GM12801 (cell line): ENCODE measurements around the gene RHBDF2.

Source experiments
- TF ChIP-seq, protein P1 (sequence below): IDR thresholded peaks from one replicate; pipeline ENCODE4 v1.5.1; 2011; ENCODE audit warnings: control low read depth; ENCODE audit not compliant: insufficient read length; ENCODE audit errors: extremely low read depth

Gene RHBDF2

GRCh38 chr17:76478730-76479514 is 22.3 kb downstream of the RHBDF2 start:
- TF ChIP-seq, protein P1, sequence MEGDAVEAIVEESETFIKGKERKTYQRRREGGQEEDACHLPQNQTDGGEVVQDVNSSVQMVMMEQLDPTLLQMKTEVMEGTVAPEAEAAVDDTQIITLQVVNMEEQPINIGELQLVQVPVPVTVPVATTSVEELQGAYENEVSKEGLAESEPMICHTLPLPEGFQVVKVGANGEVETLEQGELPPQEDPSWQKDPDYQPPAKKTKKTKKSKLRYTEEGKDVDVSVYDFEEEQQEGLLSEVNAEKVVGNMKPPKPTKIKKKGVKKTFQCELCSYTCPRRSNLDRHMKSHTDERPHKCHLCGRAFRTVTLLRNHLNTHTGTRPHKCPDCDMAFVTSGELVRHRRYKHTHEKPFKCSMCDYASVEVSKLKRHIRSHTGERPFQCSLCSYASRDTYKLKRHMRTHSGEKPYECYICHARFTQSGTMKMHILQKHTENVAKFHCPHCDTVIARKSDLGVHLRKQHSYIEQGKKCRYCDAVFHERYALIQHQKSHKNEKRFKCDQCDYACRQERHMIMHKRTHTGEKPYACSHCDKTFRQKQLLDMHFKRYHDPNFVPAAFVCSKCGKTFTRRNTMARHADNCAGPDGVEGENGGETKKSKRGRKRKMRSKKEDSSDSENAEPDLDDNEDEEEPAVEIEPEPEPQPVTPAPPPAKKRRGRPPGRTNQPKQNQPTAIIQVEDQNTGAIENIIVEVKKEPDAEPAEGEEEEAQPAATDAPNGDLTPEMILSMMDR, result no peak

- TF ChIP-seq, protein P1, result no peak
Measured at GRCh38 chr17:76478097-76478496, 23.1 kb downstream of the RHBDF2 start.

GRCh38 chr17:76477576-76477975 is 23.6 kb downstream of the RHBDF2 start:
- TF ChIP-seq, protein P1, result no peak

GRCh38 chr17:76476736-76477135 is 24.5 kb downstream of the RHBDF2 start:
- TF ChIP-seq, protein P1, result no peak

DNA sequence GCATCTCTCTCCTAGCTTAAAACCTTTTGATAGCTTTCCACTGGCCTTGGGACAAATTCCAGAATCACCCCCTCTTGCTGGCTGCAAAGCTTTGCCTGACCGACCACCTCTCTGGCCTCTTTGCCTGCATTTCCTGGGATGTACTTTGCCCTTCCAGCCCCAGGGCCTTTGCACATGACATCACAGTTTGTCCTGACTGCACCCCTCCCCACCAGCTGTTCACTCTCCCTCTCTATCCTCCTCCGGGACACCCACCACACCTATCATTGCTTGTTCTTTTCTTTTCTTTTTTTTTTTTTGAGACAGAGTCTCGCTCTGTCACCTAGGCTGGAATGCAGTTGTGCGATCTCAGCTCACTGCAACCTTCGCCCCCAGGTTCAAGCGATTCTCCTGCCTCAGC is 25.9 kb downstream of the RHBDF2 start:
- TF ChIP-seq, protein P1, result no peak

GRCh38 chr17:76474894-76475293 is 26.3 kb downstream of the RHBDF2 start:
- TF ChIP-seq, protein P1, result no peak

- TF ChIP-seq, protein P1, result no peak
Measured at GRCh38 chr17:76474238-76474637, 27.0 kb downstream of the RHBDF2 start.

GRCh38 chr17:76473541-76473985 is 27.7 kb downstream of the RHBDF2 start:
- TF ChIP-seq, protein P1, result no peak
